GM23248 (cell line): ENCODE measurements around the gene SH3RF1. TPM values are rescaled to one million over a fixed set of nuclear protein-coding genes. Genes with fewer than 3 reads are reported as not detected.

Source experiments
- DNase-seq: peaks from one replicate; pipeline ENCODE4 v3.0.0-alpha.2; 2015
- H2AFZ ChIP-seq: fragments of 200-600 bp; sonication (generic); 2 replicates; pipeline ENCODE4 v1.6.1; 2016; ENCODE audit warnings: antibody characterized with exemption
- H3F3A ChIP-seq: fragments of 200-600 bp; sonication (generic); 2 replicates; pipeline ENCODE4 v1.6.1; 2016; ENCODE audit warnings: mild to moderate bottlenecking, antibody characterized with exemption, mixed run types; ENCODE audit not compliant: insufficient read depth
- H3K27ac ChIP-seq: fragments of 200-600 bp; sonication (generic); 2 replicates; pipeline ENCODE4 v1.5.1; 2016; ENCODE audit warnings: mild to moderate bottlenecking
- H3K27me3 ChIP-seq: fragments of 200-600 bp; sonication (generic); replicated peaks from 2 replicates; pipeline ENCODE4 v1.6.1; 2016; ENCODE audit warnings: mild to moderate bottlenecking; ENCODE audit not compliant: insufficient read depth
- H3K36me3 ChIP-seq: fragments of 200-600 bp; sonication (generic); 2 replicates; pipeline ENCODE4 v1.6.1; 2016; ENCODE audit warnings: low read depth, mild to moderate bottlenecking
- H3K4me1 ChIP-seq: fragments of 200-600 bp; sonication (generic); 2 replicates; pipeline ENCODE4 v1.6.1; 2016; ENCODE audit warnings: mild to moderate bottlenecking; ENCODE audit not compliant: insufficient read depth
- H3K4me2 ChIP-seq: fragments of 200-600 bp; sonication (generic); one replicate; pipeline ENCODE4 v1.6.1; 2016; ENCODE audit warnings: mild to moderate bottlenecking; ENCODE audit not compliant: unreplicated experiment
- H3K4me3 ChIP-seq: fragments of 200-600 bp; sonication (generic); 2 replicates; pipeline ENCODE4 v1.5.1; 2016; ENCODE audit warnings: mild to moderate bottlenecking
- H3K79me2 ChIP-seq: fragments of 200-600 bp; sonication (generic); 2 replicates; pipeline ENCODE4 v1.6.1; 2016; ENCODE audit warnings: mild to moderate bottlenecking; ENCODE audit not compliant: insufficient read depth
- H3K9ac ChIP-seq: fragments of 200-600 bp; sonication (generic); 2 replicates; pipeline ENCODE4 v1.6.1; 2016; ENCODE audit warnings: mild to moderate bottlenecking
- H3K9me2 ChIP-seq: fragments of 200-600 bp; sonication (generic); 2 replicates; pipeline ENCODE4 v1.6.1; 2016; ENCODE audit warnings: mixed run types, mild to moderate bottlenecking, moderate library complexity; ENCODE audit not compliant: insufficient read depth
- H3K9me3 ChIP-seq: fragments of 200-600 bp; sonication (generic); one replicate; pipeline ENCODE4 v1.6.1; 2017; ENCODE audit warnings: low read depth
- H4K20me1 ChIP-seq: fragments of 200-600 bp; sonication (generic); 2 replicates; pipeline ENCODE4 v1.6.0; 2016; ENCODE audit not compliant: insufficient read depth
- EZH2 ChIP-seq: fragments of 200-600 bp; sonication (generic); IDR thresholded peaks from 2 replicates; pipeline ENCODE4 v1.6.1; 2018; ENCODE audit warnings: antibody characterized with exemption, mild to moderate bottlenecking; ENCODE audit not compliant: insufficient read depth, poor library complexity, severe bottlenecking
- EZH2phosphoT487 ChIP-seq: fragments of 200-600 bp; sonication (generic); IDR thresholded peaks from 2 replicates; pipeline ENCODE4 v1.6.1; 2018; ENCODE audit warnings: antibody characterized with exemption, moderate library complexity, mild to moderate bottlenecking, low read depth; ENCODE audit not compliant: insufficient read depth
- WGBS, 2 experiments: methylation state at CpG; one replicate each; pipeline ENCODE4 v1.1.6; 2015 to 2017; ENCODE audit warnings: low lambda C conversion rate in 2 of 2, low coverage in 1 of 2; ENCODE audit errors: missing lambda C conversion rate in 2 of 2; 5-methylcytosine and 5-hydroxymethylcytosine counted together
- in situ Hi-C: fragments of 300-500 bp; cut with MboI; formaldehyde crosslinking; loops from 2 replicates; pipeline ENCODE4 v1.15.0; 2020
- polyA plus RNA-seq: library from polyadenylated mRNA; unstranded; fragments of >200 nt; fragmentation: Nextera tagmentation; extraction: Ambion mirVana; gene quantifications from 2 replicates; pipeline ENCODE4 v1.2.1, GENCODE V29; 2016
- total RNA-seq: library from RNA; depleted of rRNA; stranded (reverse); fragments of >200 nt; shearing (Covaris generic); gene quantifications from 2 replicates; pipeline ENCODE4 v1.2.3, GENCODE V29; 2014

The SH3RF1 gene
- total and polyA plus RNA-seq, 2 experiments from 2014 or later = 28.3 to 55.5 TPM

- H3K4me1 ChIP-seq = no peaks in the 10 kb centered on the region
- no peaks in the 10 kb centered on the region for H3K9me2 ChIP-seq
- WGBS, 2 experiments = 97 to 100% methylated on average over 2 of the region's 2 CpGs
- H3K4me3 ChIP-seq = no peak overlapping the region
- H2AFZ ChIP-seq = no peak overlapping the region
- DNase-seq = no peak
- in situ Hi-C loops = no loop called here
- H3K4me2 ChIP-seq = no peak overlapping the region
- no peak overlapping the region for H3K9ac ChIP-seq
- H3K27me3 ChIP-seq = no peaks in the 10 kb centered on the region
- H3K27ac ChIP-seq = no peak overlapping the region
- H4K20me1 ChIP-seq = no peaks in the 10 kb centered on the region
- peaks cover 49% of the 10 kb centered on the region for H3K36me3 ChIP-seq
- H3F3A ChIP-seq = peaks cover 31% of the 10 kb centered on the region
- TF ChIP-seq EZH2 = no peak
- TF ChIP-seq EZH2phosphoT487 = no peak
- peaks cover 94% of the 10 kb centered on the region for H3K79me2 ChIP-seq
- no peaks in the 10 kb centered on the region for H3K9me3 ChIP-seq
These were observed 133.2 kb downstream of the SH3RF1 start for GRCh38 chr4:169137558-169137920.

- Histone ChIP-seq H3K4me1 (peaks cover 4% of the 10 kb centered on the region; the same call in 1 of the 2 replicates), H3K9ac (no peak overlapping the region), H3F3A (peaks cover 31% of the 10 kb centered on the region), H3K27ac (no peak overlapping the region), H4K20me1 (no peaks in the 10 kb centered on the region), H3K4me3 (no peak overlapping the region), H3K36me3 (peaks cover 51% of the 10 kb centered on the region), H3K79me2 (peaks cover 94% of the 10 kb centered on the region), H3K9me3 (no peaks in the 10 kb centered on the region), H3K4me2 (no peak overlapping the region), H3K27me3 (no peaks in the 10 kb centered on the region), H2AFZ (no peak overlapping the region), H3K9me2 (no peaks in the 10 kb centered on the region)
- 97 to 98% methylated on average over 3 of the region's 3 CpGs for WGBS, 2 experiments
- in situ Hi-C loops = no loop called here
- TF ChIP-seq EZH2phosphoT487 = no peak
- TF ChIP-seq EZH2 = no peak
- DNase-seq = no peak
These were observed 133.8 kb downstream of the SH3RF1 start for GRCh38 chr4:169136796-169137557.

GRCh38 chr4:169136330-169136729 is 134.4 kb downstream of the SH3RF1 start:
- H3F3A ChIP-seq = peaks cover 36% of the 10 kb centered on the region
- H4K20me1 ChIP-seq = no peaks in the 10 kb centered on the region
- DNase-seq = no peak
- no peak overlapping the region for H3K4me3 ChIP-seq
- no peak overlapping the region for H3K9ac ChIP-seq
- TF ChIP-seq EZH2phosphoT487 (no peak), EZH2 (no peak)
- peaks cover 94% of the 10 kb centered on the region for H3K79me2 ChIP-seq
- H3K27ac ChIP-seq = no peak overlapping the region
- peaks cover 56% of the 10 kb centered on the region for H3K36me3 ChIP-seq
- no peak overlapping the region for H3K4me2 ChIP-seq
- H3K9me2 ChIP-seq = no peaks in the 10 kb centered on the region
- 93 to 95% methylated on average over 7 of the region's 7 CpGs for WGBS, 2 experiments
- no peaks in the 10 kb centered on the region for H3K27me3 ChIP-seq
- H2AFZ ChIP-seq = no peak overlapping the region
- in situ Hi-C loops = no loop called here
- peaks cover 4% of the 10 kb centered on the region; the same call in 1 of the 2 replicates for H3K4me1 ChIP-seq
- H3K9me3 ChIP-seq = no peaks in the 10 kb centered on the region

- peaks cover 4% of the 10 kb centered on the region; the same call in 1 of the 2 replicates for H3K4me1 ChIP-seq
- 56 to 72% methylated on average over 2 of the region's 2 CpGs for WGBS, 2 experiments
- H3K36me3 ChIP-seq = peaks cover 57% of the 10 kb centered on the region
- H3K4me3 ChIP-seq = no peak overlapping the region
- H4K20me1 ChIP-seq = no peaks in the 10 kb centered on the region
- DNase-seq = no peak
- H3K9me3 ChIP-seq = no peaks in the 10 kb centered on the region
- H3F3A ChIP-seq = peaks cover 40% of the 10 kb centered on the region
- H2AFZ ChIP-seq = no peak overlapping the region
- no peak overlapping the region for H3K27ac ChIP-seq
- no peak overlapping the region for H3K9ac ChIP-seq
- no peak for TF ChIP-seq EZH2
- TF ChIP-seq EZH2phosphoT487 = no peak
- no peaks in the 10 kb centered on the region for H3K27me3 ChIP-seq
- peaks cover 94% of the 10 kb centered on the region for H3K79me2 ChIP-seq
- H3K9me2 ChIP-seq = no peaks in the 10 kb centered on the region
- in situ Hi-C loops = no loop called here
- H3K4me2 ChIP-seq = no peak overlapping the region
These were observed 135.0 kb downstream of the SH3RF1 start for GRCh38 chr4:169135776-169136175.
